HCT116 (cell line): ENCODE data around the gene DKK3. TPM values are rescaled to one million over a fixed set of nuclear protein-coding genes. Genes with fewer than 3 reads are reported as not detected.

Source experiments
- ATAC-seq: fragments of 200-7000 bp; cut with Tn5 transposase; 2 replicates; pipeline ENCODE4 v1.9.1; 2020; ENCODE audit warnings: mild to moderate bottlenecking, moderate library complexity
- BruUV-seq: library from RNA; stranded (reverse); fragments of 400-500 nt; replicated peaks from 2 replicates; lab custom pipeline; 2021; lab: Mats Ljungman, UMichigan
- CTCF ChIA-PET: fragments of 300-600 bp; sonication (Branson Sonifier 250); formaldehyde crosslinking; loops from one replicate; lab custom pipeline; 2021; ENCODE audit warnings: antibody characterized with exemption; lab: Charles Lee
- POLR2A ChIA-PET: fragments of 300-600, 350-600 bp; sonication (Branson Sonifier 250); formaldehyde crosslinking; loops from one replicate; lab custom pipeline; 2021; ENCODE audit warnings: antibody characterized with exemption; lab: Charles Lee
- RAD21 ChIA-PET, 2 experiments: fragments of 300-600 bp; sonication (Branson Sonifier 250); formaldehyde crosslinking; loops; one replicate each; lab custom pipeline; 2023; ENCODE audit warnings: low total read pairs in 2 of 2; ENCODE audit not compliant: uncharacterized antibody in 2 of 2, unreplicated experiment in 2 of 2, low non-redundant PET in 1 of 2; lab: Charles Lee
- DNase-seq: peaks from one replicate; pipeline ENCODE4 v3.0.0-alpha.2; 2010; ENCODE audit warnings: low read depth, low spot score
- H2AFZ ChIP-seq: fragments of 200-600 bp; shearing (Covaris generic), sonication (generic); 2 replicates; pipeline ENCODE4 v1.6.1; 2017; ENCODE audit warnings: low read depth, mixed run types, mixed read lengths, antibody characterized with exemption, low read length; ENCODE audit not compliant: poor library complexity, severe bottlenecking
- H3K27ac ChIP-seq: 2 replicates; pipeline ENCODE4 v1.5.1; 2012; ENCODE audit warnings: low read depth, low read length
- H3K27me3 ChIP-seq: fragments of 200-600 bp; sonication (generic); 2 replicates; pipeline ENCODE4 v1.6.1; 2016; ENCODE audit warnings: mixed run types, low read length, mixed read lengths; ENCODE audit not compliant: insufficient read depth
- H3K36me3 ChIP-seq, 2 experiments: fragments of 200-500 bp in 1 of 2; fragments of 200-600 bp in 1 of 2; sonication (Bioruptor generic) in 1 of 2; sonication (generic) in 1 of 2; 2 replicates each; pipeline versions ENCODE4 v1.5.1 to v1.6.1; 2014 to 2016; ENCODE audit warnings: low read length in 2 of 2, inconsistent platforms in 1 of 2, mixed read lengths in 1 of 2, mixed run types in 1 of 2; ENCODE audit not compliant: insufficient read depth in 2 of 2, control insufficient read depth in 1 of 2
- H3K4me1 ChIP-seq, 2 experiments: fragments of 200-600 bp in 1 of 2; sonication (generic) in 1 of 2; 2 replicates each; pipeline versions ENCODE4 v1.5.1 to v1.6.1; 2012 to 2017; ENCODE audit warnings: low read length in 2 of 2, inconsistent platforms in 1 of 2, mild to moderate bottlenecking in 1 of 2, mixed read lengths in 1 of 2, mixed run types in 1 of 2, moderate library complexity in 1 of 2; ENCODE audit not compliant: insufficient read depth in 2 of 2, control insufficient read depth in 1 of 2
- H3K4me2 ChIP-seq: fragments of 200-600 bp; sonication (generic); 2 replicates; pipeline ENCODE4 v1.6.1; 2017; ENCODE audit warnings: mixed run types, low read length, mixed read lengths
- H3K4me3 ChIP-seq, 2 experiments: fragments of 200-600 bp in 1 of 2; sonication (generic) in 1 of 2; replicated peaks in 1 of 2; 2 replicates each; pipeline ENCODE4 v1.5.1; 2011 to 2016; ENCODE audit warnings: low read length in 2 of 2, control low read depth in 1 of 2, low read depth in 1 of 2, mild to moderate bottlenecking in 1 of 2, mixed read lengths in 1 of 2, mixed run types in 1 of 2
- H3K79me2 ChIP-seq: fragments of 200-600 bp; sonication (generic); 2 replicates; pipeline ENCODE4 v1.6.1; 2017; ENCODE audit warnings: mild to moderate bottlenecking, mixed run types, low read length, moderate library complexity, mixed read lengths; ENCODE audit not compliant: insufficient read depth
- H3K9ac ChIP-seq: fragments of 200-600 bp; sonication (generic); 2 replicates; pipeline ENCODE4 v1.6.1; 2016; ENCODE audit warnings: low read length, mixed read lengths
- H3K9me2 ChIP-seq: fragments of 200-600 bp; sonication (generic), shearing (Covaris generic); 2 replicates; pipeline ENCODE4 v1.6.1; 2017; ENCODE audit warnings: mixed run types, mild to moderate bottlenecking, moderate library complexity; ENCODE audit not compliant: insufficient read depth
- H3K9me3 ChIP-seq, 2 experiments: fragments of 200-500 bp in 1 of 2; fragments of 200-600 bp in 1 of 2; sonication (Bioruptor generic) in 1 of 2; sonication (generic) in 1 of 2; 2 replicates each; pipeline ENCODE4 v1.6.1; 2014 to 2017; ENCODE audit warnings: low read length in 2 of 2, mixed read lengths in 2 of 2, inconsistent platforms in 1 of 2, low read depth in 1 of 2, mild to moderate bottlenecking in 1 of 2, mixed run types in 1 of 2, moderate library complexity in 1 of 2; ENCODE audit not compliant: control insufficient read depth in 1 of 2, insufficient read depth in 1 of 2
- H4K20me1 ChIP-seq: fragments of 200-600 bp; sonication (generic), shearing (Covaris generic); 2 replicates; pipeline ENCODE4 v1.6.1; 2017; ENCODE audit warnings: mixed run types, mild to moderate bottlenecking, moderate library complexity; ENCODE audit not compliant: insufficient read depth
- ATF3 ChIP-seq: IDR thresholded peaks from 2 replicates; pipeline ENCODE4 v1.6.1; 2012
- CBX3 ChIP-seq: IDR thresholded peaks from 2 replicates; pipeline ENCODE4 v1.6.1; 2012; ENCODE audit warnings: low read depth
- CEBPB ChIP-seq: IDR thresholded peaks from 2 replicates; pipeline ENCODE4 v1.6.1; 2012; ENCODE audit warnings: low read depth
- EGR1 ChIP-seq: IDR thresholded peaks from 2 replicates; pipeline ENCODE4 v1.6.1; 2012; ENCODE audit warnings: low read depth
- ELF1 ChIP-seq: IDR thresholded peaks from 2 replicates; pipeline ENCODE4 v1.6.1; 2012; ENCODE audit warnings: low read depth, borderline replicate concordance
- EZH2phosphoT487 ChIP-seq: fragments of 200-600 bp; IDR thresholded peaks from 2 replicates; pipeline ENCODE4 v1.6.1; 2018; ENCODE audit warnings: antibody characterized with exemption, borderline replicate concordance
- FOSL1 ChIP-seq: IDR thresholded peaks from 2 replicates; pipeline ENCODE4 v1.6.1; 2012; ENCODE audit warnings: low read depth
- JUND ChIP-seq: IDR thresholded peaks from 2 replicates; pipeline ENCODE4 v1.6.1; 2012
- POLR2A ChIP-seq: IDR thresholded peaks from 2 replicates; pipeline ENCODE4 v1.7.0; 2011; ENCODE audit warnings: borderline replicate concordance; ENCODE audit not compliant: insufficient read depth, insufficient read length; ENCODE audit errors: extremely low read depth
- POLR2AphosphoS5 ChIP-seq: IDR thresholded peaks from 2 replicates; pipeline ENCODE4 v1.6.1; 2011; ENCODE audit warnings: mild to moderate bottlenecking, low read depth, low read length, moderate library complexity
- RAD21 ChIP-seq: IDR thresholded peaks from 2 replicates; pipeline ENCODE4 v1.6.1; 2012; ENCODE audit warnings: low read depth, mild to moderate bottlenecking
- SP1 ChIP-seq: IDR thresholded peaks from 2 replicates; pipeline ENCODE4 v1.6.1; 2012; ENCODE audit warnings: low read depth
- SRF ChIP-seq: IDR thresholded peaks from 2 replicates; pipeline ENCODE4 v1.6.1; 2012; ENCODE audit warnings: low read depth
- TCF7L2 ChIP-seq: IDR thresholded peaks from 2 replicates; pipeline ENCODE4 v1.7.0; 2011; ENCODE audit warnings: borderline replicate concordance, inconsistent platforms; ENCODE audit not compliant: insufficient read depth, insufficient read length; ENCODE audit errors: extremely low read depth
- YY1 ChIP-seq: IDR thresholded peaks from 2 replicates; pipeline ENCODE4 v1.6.1; 2011; ENCODE audit warnings: low read length, low read depth, moderate library complexity, mild to moderate bottlenecking; ENCODE audit not compliant: insufficient replicate concordance; ENCODE audit errors: extremely low read depth
- ZBTB33 ChIP-seq: IDR thresholded peaks from 2 replicates; pipeline ENCODE4 v1.6.1; 2011; ENCODE audit warnings: mild to moderate bottlenecking, low read length, moderate library complexity; ENCODE audit not compliant: insufficient replicate concordance; ENCODE audit errors: extremely low read depth
- ZFX ChIP-seq: fragments of 450-650 bp; IDR thresholded peaks from 2 replicates; pipeline ENCODE4 v1.6.1; 2017
- intact Hi-C: fragments of 100-400 bp; cut with micrococcal nuclease; formaldehyde crosslinking; loops from 2 replicates; pipeline ENCODE4 v1.10.0; 2022
- total RNA-seq: library from RNA; stranded (reverse); gene quantifications from one replicate; pipeline ENCODE4 v1.2.1, GENCODE V29; 2021; ENCODE audit not compliant: unreplicated experiment
- TF ChIP-seq, protein P1 (sequence below): IDR thresholded peaks from 2 replicates; pipeline ENCODE4 v1.6.1; 2012; ENCODE audit warnings: low read depth
- TF ChIP-seq, protein P2 (sequence below): IDR thresholded peaks from 2 replicates; pipeline ENCODE4 v1.6.1; 2012

DKK3 gene
- total RNA-seq, 1 experiment from 2014 or later = 0.49 TPM

DNA sequence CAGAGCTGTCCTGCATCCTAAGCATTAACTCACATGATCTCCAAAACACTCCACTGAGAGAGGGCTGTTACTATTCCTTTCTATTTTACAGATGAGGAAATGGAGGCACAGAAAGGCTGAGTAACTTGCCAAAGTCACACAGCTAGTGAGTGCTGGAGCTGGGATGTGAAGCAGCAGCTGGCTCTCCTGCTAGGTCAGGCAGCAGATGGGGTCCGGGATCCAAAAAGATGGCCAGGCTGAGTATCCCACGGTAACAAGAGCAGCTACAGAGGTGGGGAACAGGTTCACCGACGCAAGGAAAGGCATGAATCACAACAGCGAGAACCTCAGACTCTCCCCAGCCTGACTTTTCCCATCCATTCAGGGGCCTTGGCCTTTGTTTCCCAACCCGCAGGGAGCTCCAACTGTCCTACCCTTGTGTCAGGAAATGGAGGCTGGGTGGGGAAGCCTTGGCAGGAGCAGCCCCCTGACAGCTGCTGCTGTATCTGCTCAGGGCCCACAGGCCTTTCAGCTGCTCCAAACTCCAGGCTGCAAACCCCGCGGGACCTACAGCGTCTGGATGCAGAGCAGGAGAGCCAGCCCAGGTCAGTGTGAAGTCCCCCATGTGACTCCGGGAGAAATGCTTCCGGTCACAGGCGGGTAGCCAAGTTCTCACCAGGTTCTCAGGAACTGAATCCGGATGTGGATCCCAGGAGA, 29.5 kb downstream of the DKK3 start:
- Histone ChIP-seq H3K27me3 (no peaks in the 10 kb centered on the region), H3K9ac (no peak overlapping the region), H3K4me2 (no peak overlapping the region), H4K20me1 (no peaks in the 10 kb centered on the region), H3K9me3 (no peaks in the 10 kb centered on the region; a peak in 1 of 4 replicates), H3K36me3 (no peaks in the 10 kb centered on the region), H3K9me2 (no peaks in the 10 kb centered on the region), H3K4me3 (no peak overlapping the region), H2AFZ (no peak overlapping the region), H3K79me2 (no peaks in the 10 kb centered on the region), H3K4me1 (peaks cover 25 to 44% of the 10 kb centered on the region in 2 experiments), H3K27ac (no peak overlapping the region)
- intact Hi-C loops = no loop called here
- ChIA-PET CTCF (interaction anchor here (1.0 to 3.0 kb wide), 2 partner anchors 12 kb away, joined by 4 to 15 read pairs; no protein-coding TSS in a partner anchor), RAD21 (interaction anchor here in 1 of 2 experiments (0.7 kb wide), 1 partner anchor 49 kb away, joined by 3 read pairs; no protein-coding TSS in a partner anchor), POLR2A (no interaction called here)
- DNase-seq = no peak
- TF ChIP-seq EGR1 = no peak
- no peak for TF ChIP-seq POLR2AphosphoS5
- no peak for TF ChIP-seq POLR2A
- TF ChIP-seq ELF1 = no peak
- TF ChIP-seq CEBPB = no peak
- TF ChIP-seq EZH2phosphoT487 = no peak
- TF ChIP-seq, protein P1, sequence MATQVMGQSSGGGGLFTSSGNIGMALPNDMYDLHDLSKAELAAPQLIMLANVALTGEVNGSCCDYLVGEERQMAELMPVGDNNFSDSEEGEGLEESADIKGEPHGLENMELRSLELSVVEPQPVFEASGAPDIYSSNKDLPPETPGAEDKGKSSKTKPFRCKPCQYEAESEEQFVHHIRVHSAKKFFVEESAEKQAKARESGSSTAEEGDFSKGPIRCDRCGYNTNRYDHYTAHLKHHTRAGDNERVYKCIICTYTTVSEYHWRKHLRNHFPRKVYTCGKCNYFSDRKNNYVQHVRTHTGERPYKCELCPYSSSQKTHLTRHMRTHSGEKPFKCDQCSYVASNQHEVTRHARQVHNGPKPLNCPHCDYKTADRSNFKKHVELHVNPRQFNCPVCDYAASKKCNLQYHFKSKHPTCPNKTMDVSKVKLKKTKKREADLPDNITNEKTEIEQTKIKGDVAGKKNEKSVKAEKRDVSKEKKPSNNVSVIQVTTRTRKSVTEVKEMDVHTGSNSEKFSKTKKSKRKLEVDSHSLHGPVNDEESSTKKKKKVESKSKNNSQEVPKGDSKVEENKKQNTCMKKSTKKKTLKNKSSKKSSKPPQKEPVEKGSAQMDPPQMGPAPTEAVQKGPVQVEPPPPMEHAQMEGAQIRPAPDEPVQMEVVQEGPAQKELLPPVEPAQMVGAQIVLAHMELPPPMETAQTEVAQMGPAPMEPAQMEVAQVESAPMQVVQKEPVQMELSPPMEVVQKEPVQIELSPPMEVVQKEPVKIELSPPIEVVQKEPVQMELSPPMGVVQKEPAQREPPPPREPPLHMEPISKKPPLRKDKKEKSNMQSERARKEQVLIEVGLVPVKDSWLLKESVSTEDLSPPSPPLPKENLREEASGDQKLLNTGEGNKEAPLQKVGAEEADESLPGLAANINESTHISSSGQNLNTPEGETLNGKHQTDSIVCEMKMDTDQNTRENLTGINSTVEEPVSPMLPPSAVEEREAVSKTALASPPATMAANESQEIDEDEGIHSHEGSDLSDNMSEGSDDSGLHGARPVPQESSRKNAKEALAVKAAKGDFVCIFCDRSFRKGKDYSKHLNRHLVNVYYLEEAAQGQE = no peak
- TF ChIP-seq, protein P2, sequence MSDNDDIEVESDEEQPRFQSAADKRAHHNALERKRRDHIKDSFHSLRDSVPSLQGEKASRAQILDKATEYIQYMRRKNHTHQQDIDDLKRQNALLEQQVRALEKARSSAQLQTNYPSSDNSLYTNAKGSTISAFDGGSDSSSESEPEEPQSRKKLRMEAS = no peak
- TF ChIP-seq CBX3 = no peak
- TF ChIP-seq ZFX = no peak
- no peak for TF ChIP-seq SP1
- no peak for TF ChIP-seq SRF
- no peak for TF ChIP-seq YY1
- TF ChIP-seq RAD21 = no peak
- no peak for TF ChIP-seq JUND
- no peak for TF ChIP-seq FOSL1
- TF ChIP-seq TCF7L2 = no peak
- TF ChIP-seq ATF3 = no peak
- no peak for TF ChIP-seq ZBTB33
- ATAC-seq = no peak
- no TSS peak for BruUV-seq
